IPS DF 4.7 (cell line): ENCODE measurements around the gene CPT1C.
"Not testable (repeated sequence)": the region's sequence is repeated elsewhere in the genome, so short reads cannot be mapped to it uniquely, and the experiment has no call there.

Experiments used
- DNase-seq: peaks from one replicate; pipeline ENCODE4 v3.0.0-alpha.2; 2013; ENCODE audit warnings: low spot score; ENCODE audit errors: extremely low read depth

CPT1C gene

GRCh38 chr19:49704888-49705642 is 14.1 kb downstream of the CPT1C start:
- DNase-seq = no peak

- DNase-seq = no peak
Observed at GRCh38 chr19:49705919-49706318, 15.0 kb downstream of the CPT1C start.

GRCh38 chr19:49710372-49710951 is 19.5 kb downstream of the CPT1C start:
- DNase-seq = no peak

GRCh38 chr19:49712397-49712859 is 21.5 kb downstream of the CPT1C start:
- no peak for DNase-seq

DNA sequence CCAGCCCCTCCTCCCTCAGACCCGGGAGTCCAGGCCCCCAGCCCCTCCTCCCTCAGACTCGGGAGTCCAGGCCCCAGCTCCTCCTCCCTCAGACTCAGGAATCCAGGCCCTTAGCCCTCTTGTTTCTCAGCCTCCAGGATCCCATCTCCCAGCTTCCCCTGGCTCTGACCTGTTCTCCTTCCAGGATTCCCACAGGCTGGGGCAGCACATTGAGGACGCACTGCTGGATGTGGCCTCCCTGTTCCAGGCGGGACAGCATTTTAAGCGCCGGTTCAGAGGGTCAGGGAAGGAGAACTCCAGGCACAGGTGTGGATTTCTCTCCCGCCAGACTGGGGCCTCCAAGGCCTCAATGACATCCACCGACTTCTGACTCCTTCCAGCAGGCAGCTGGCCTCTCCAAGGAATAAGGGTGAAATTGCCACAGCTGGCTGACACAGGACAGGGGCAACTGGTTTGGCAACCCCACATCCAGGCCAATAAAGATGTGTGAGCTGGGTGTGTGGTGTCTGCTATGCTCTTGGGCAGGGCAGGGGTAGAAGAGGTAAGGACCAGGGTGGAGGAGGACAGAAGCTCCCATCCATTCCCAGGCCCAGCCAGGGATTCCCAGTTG is 22.4 kb downstream of the CPT1C start:
- DNase-seq = no peak

DNA sequence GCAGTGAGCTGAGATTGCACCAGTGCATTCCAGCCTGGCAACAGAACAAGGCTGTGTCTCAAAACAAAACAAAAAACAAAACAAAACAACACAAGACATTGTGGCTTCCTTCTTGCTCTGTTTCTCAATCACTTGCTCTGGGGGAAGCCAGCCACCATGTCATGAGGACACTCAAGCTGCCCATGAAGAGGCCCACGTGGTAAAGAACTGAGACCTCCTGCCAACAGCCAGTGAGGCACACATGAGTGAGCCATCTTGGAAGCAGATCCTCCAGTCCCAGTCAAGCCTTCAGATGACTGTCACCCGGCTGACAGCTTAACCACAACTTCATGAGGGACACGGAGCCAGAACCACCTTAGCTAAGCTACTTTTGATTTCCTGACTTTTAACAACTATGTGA is 25.2 kb downstream of the CPT1C start:
- no peak for DNase-seq

GRCh38 chr19:49718511-49718910 is 27.6 kb downstream of the CPT1C start:
- DNase-seq = no peak

DNA sequence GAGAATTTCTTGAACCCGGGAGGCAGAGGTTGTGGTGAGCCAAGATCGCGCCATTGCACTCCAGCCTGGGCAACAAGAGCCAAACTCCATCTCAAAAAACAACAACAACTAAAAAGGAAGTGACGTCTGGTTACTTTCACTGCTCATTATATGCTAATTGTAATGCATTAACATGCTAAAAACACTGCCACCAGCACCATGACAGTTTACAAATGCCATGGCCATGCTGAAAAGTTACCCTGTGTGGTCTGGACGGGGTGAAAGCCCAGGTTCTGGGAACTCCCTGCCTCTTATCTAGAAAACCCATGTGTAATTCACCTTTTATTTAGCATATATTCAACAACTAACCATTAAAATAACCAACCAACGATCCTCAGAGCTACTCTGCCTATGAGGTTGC is 28.1 kb downstream of the CPT1C start:
- DNase-seq = no peak

GRCh38 chr19:49719420-49719819 is 28.5 kb downstream of the CPT1C start:
- not testable (repeated sequence) for DNase-seq

DNA sequence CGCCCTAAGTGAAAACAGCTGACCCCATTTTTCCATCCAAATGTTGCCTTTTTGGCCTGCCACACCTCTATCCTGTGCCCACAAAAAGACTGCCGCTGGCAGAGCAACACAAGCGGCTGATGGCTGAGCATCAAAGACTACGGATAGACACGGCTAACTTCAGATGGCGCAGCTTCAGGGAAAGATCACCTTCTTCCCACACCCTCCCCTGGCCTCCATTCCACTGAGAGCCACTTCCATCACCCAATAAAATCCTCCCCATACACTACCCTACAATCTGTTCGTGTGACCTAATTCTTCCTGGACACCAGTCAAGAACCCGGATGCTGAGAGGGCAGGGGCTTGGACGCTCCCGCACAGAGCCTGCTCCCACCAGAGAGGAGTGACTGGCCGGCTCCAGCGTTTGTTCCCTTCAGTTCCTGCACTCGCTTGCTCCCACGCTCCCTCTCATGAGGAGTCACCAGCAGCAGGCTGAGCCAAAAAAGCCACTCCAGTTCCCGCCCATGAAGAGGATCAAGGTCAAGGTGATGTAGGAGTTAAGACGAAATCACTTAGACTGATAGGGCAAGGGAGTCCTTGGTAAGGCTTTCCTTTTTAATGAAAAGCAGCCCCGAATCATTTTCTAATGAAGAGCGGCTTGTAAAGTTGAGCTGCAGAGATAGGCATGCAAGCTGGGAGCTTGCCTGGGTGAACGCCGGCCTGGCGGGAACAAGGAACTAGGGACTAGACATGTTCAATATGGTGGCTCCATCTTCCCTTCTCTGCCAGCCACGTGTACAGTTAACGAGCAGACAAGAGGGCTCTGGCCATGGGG is 36.5 kb downstream of the CPT1C start:
- no peak for DNase-seq

- no peak for DNase-seq
Observed at GRCh38 chr19:49730166-49730565, 39.2 kb downstream of the CPT1C start.

GRCh38 chr19:49738268-49738667 is 47.4 kb downstream of the CPT1C start:
- DNase-seq = no peak

DNA sequence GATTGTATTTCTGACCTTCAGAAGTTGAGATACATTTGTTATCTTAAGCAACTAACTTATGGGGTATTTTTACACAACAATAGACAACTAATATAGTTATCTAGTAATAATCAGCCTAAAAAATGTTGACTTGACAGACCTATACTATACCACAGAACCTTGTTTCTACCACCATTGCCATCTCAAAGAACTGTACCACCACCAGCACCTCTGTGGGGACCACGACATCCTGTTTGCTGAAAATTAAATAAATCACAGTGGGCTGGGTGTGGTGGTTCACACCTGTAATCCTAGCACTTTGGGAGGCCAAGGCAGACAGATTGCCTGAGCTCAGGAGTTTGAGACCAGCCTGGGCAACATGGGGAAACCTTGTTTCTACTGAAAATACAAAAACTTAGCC is 48.2 kb downstream of the CPT1C start:
- DNase-seq = no peak

DNA sequence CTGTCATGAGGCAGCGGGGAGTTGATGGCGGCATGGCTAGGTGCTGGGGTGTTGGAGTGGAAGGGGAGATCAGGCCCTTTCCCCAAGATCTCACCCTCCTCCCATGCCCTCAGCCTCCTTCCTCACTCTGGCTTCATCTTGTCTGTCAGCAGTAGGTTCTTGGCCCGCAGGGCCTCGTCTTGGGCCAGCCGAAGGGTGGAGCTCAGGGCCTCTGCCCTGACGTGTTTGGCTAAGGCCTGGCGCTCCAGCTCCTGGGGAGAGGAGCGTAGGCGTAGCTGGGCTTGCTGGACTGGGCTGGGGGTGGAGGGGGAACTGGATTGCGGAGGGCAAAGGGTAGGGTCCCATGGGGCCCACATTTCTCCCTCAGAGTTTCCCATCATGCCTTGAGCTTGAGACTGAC is 49.0 kb downstream of the CPT1C start:
- DNase-seq = no peak

DNA sequence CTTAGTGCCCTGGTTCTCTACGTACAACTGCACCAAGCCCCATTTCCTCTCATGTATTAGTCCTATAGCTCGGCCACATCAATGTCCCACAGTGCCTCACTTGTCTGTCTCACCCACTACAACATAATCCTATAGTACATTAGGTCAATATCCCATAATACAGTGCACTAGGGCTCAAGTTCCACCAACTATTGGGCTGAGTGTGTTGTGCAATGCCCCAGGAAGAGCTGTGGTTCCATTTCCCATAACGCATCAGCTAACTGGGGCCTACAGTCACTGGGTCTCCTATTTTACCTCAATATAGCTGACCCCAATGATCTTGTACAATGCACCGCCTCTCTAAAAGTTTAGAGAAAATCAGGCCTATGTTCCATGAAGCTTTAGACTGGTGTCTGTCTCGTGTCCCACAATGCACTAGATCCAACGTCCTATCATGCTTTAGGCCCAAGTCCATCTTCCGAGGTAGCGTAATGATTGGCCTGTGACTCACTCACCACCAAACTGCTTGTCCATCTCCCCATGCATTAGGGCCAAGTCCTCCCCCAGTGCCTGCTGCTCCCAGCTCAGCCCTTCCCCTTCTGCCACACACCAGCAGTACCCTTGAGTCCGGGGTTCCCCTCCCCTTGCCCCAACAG is 50.4 kb downstream of the CPT1C start:
- DNase-seq = no peak

DNA sequence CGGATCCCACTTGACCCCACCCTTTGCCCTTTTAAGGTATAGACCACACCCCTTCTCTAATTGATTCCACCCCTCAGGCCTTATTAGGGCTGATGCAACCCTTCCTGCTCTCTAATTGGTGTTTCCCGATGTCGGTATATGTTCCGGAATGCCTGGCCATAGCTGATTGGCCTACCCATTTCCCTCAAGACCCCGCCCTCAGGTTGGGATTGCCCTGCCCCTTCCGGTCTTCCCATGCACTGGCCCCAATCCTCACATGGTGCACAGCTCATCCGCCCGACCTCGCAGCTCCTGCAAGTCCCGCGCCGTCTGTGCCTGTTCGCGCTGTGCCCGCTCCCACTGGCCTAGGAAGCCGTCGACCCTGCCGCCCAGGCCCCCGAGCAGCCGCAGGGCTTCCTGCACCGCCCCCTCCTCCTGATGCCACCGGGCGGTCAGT is 54.0 kb downstream of the CPT1C start:
- DNase-seq = no peak

DNA sequence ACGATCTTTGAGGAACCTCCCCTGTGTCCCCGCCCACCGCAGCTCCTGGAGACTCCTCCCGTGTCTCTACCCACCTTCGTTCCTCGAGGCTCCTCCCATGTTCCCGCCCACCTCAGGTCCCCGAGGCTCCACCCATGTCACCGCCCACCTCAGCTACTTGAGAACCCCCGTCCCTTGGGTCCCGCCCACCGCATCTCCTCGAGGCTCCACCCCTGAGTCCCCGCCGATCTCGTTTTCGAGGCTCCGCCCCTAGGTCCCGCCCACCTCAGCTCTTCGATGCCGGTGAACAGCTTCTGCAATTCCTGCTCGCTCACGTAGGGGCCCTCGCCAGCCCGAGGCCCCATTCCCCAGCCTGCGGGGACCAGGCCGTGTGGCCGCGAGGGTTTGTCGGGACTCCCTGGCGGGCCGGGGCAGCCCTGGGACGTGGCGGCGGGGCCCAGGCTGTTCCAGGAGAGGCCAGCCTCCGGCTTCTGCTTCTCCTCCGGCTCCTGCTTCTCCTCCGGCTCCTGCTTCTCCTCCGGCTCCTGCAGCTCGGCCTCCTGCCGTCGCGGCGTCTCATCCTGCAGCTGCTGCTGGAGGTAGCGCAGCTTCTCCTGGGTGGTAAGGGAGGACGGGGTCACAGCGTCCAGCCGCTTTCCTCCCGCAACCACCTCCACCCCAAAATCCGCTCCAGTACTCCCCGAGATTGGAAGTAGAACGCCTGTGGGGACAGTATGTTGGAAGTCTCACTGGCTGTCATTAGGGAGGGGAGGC is 55.5 kb downstream of the CPT1C start:
- DNase-seq = no peak

DNA sequence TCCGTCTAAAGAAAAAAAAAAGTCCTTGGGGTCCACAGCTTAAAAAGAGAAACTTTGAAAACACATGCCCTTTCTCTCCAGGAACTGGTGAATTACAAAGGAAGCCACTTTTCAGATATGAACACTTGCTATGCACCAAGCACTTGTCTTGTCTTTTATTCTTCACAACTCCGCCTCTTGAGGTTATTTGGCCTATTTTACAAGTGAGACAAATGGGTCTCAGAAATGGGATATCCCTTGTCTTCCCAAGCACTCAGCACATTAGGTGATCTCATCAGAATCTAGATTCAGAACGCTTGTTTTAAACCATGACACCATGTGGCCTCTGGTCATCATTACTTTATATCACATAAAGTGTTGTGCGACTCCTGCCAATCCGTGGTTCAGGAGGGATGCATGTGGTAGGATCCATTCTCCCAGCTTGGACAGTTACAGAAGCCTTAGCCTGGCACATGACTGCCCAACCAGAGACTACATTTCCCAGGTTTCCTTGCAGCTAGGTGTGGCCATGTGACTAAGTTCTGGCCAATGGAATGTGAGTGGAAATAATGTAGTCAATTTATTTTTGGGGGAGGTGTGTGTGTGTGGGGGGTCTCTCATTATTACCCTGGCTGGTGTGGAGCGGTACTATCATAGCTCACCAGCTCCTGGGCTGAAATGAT is 58.3 kb downstream of the CPT1C start:
- DNase-seq = no peak

DNA sequence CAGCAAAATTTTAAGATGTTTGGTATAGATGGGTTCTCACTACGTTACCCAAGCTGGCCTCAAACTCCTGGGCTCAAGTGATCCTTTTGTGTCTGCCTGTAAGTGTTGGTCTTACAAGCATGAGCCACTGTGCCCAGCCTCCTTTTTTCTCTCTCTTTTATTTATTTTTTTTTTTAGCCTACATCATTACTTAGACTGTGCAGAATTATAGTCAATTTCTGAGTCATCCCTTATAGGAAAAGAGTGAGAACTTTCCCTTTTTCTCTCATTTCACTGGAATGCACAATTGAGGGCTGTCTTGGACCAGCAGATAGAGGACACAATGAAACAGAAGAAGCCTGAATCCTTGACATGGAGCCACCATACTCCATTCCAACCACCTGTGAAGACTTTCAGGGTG is 58.9 kb downstream of the CPT1C start:
- no peak for DNase-seq

- no peak for DNase-seq
Observed at GRCh38 chr19:49752701-49753100, 61.8 kb downstream of the CPT1C start.
